Hair follicular keratinocyte (primary cell): ENCODE measurements around the gene PTPN12. TPM values are rescaled to one million over a fixed set of nuclear protein-coding genes. Genes with fewer than 3 reads are reported as not detected.

Experiments
- total RNA-seq: library from RNA; depleted of rRNA; stranded (reverse); fragments of >200 nt; gene quantifications from 2 replicates; pipeline ENCODE4 v1.2.3, GENCODE V29; 2015

Gene PTPN12
- total RNA-seq, result 30.3 and 62.0 TPM in 2 replicates

DNA sequence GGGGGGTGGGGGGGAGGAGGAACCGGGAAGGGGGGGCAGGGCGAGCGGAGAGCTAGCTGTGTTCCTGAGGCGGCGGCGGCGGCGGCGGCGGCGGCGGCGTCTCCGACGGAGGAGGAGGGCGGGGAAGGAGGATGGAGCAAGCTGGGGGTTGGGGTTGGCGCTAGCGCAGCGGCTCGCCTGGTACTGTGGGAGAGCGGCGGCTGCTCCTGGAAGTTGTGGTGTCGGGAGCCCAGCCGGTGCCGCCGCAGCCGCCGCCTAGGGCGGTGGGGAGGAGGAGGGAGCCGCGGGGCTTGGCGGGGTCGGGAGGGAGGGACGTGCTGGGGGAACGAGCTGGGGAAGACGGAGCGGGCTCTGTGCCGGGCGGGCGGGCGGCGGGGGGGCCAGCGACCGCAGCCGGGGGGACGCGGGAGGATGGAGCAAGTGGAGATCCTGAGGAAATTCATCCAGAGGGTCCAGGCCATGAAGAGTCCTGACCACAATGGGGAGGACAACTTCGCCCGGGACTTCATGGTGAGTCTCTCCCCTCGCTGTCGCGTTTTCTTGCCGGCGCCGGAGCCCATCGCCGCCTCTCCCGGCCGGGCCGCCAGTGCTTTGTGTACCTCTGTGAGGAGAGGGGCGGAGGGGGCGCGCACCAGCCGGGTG is at the start of gene PTPN12:
Gene PTPN12, plus strand, starts transcription at position 160 of the 642 bp plus-strand sequence. Its CDS starts 252 bp downstream, at position 412.

Other genes starting within 250 kb of the PTPN12 start
- gene GSAP, start 120.9 kb upstream of the PTPN12 start, total RNA-seq, result 8.1 and 18.0 TPM in 2 replicates
- 6.6 and 10.5 TPM in 2 replicates for gene RSBN1L, start 159.2 kb downstream of the PTPN12 start, total RNA-seq